Left colon (tissue), 2 donors: ENCODE measurements around the gene RP2. TPM values are rescaled to one million over a fixed set of nuclear protein-coding genes. Genes with fewer than 3 reads are reported as not detected.

Experiments
- ATAC-seq: fragments of 200-7000 bp; cut with Tn5 transposase; one replicate; pipeline ENCODE4 v1.9.1; 2020; ENCODE audit warnings: mild to moderate bottlenecking, moderate library complexity
- DNase-seq, 2 donors: peaks; one replicate each; pipeline ENCODE4 v3.0.0-alpha.2; 2020
- intact Hi-C, 2 donors: fragments of 100-400 bp; cut with DNase I in 1 of 2; cut with micrococcal nuclease in 1 of 2; formaldehyde crosslinking; loops; one replicate each; pipeline versions ENCODE4 v1.11.2 to v1.14.0; 2022; cut with DNase I, micrococcal nuclease
- total RNA-seq, 2 donors: library from RNA; stranded (reverse); fragmentation: NEBNext Ultra II Directional; extraction: Animal tissue kit (Norgen Biotek cat#: 25700); gene quantifications; one replicate each; pipeline ENCODE4 v1.2.1, GENCODE V29; 2021
- donor health status: DM: no; HTN: no; CAD: no.
- donor health status: DM: yes; HTN: yes; CAD: no.

Gene RP2
- total RNA-seq, 2 donors from 2014 or later = 16.2 to 18.0 TPM

DNA sequence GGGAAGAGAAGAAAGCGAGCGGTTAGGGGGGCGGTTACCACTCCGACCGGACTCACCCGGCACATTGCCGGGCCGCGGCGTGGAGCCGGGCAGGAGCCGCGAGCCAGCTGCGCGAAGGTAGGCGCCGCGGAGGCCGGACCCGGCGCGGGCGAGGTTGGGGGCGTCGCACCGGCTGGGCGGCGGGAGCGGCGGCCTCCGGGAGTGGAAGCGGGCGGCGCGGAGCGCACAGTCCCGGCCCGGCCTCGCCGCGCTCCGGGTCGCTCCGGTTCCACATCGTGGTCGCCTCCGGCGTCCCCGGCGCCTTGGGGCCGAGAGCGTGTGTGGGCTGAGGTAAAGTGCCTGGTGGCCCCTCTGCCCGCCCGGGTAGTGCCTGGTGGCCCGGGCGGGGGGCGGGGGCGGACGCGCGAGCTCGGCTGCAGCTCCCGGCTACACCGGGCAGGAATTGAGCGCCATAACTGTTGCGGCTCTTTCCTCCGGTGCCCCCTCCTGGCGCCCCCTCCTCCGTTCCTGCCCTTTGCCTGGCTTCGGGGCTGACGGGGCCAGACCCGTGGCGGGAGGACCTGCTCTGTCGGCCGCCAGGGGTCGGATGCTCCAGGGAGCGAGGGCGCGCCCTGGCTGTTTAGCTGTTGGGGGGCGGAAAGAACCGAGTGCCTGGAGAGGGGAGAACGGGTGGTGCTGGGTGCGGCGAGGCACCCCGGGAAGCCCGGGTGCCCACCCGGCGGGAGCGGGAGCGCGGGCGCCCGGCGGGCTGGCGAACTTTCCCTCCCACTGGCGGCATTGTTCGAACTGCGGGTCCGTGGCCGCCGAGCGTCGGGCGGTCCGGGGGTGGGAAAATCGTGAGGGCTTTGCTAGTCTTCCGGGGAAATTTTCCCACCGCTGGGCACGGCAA is 76.0 kb downstream of the RP2 start:
- peak; percentile 30 to 52 for DNase-seq
- intact Hi-C loops = no loop called here
- peak; percentile 63 for ATAC-seq

DNA sequence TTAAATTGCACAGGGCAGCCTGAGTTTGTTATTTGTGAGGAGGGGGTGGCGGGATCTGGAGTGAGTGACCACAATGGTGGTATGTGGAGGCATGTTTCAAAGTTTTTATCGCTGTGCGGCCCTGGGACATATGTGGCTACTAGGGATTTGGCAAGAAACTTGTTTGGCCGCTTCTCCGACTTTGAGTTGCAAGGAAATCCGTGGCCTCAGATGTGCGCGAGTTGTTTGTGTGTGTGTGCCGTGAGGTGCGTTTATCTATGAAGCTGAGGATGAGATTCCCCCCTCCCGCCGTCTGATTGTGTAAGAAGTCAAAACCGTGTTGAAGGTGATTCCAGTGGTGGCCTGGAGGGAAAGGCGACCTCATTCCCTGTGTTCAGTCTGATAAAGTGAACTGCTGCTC is 76.8 kb downstream of the RP2 start:
- intact Hi-C loops = no loop called here
- ATAC-seq = no peak
- DNase-seq = peak in 1 of 2 donors; percentile 19

DNA sequence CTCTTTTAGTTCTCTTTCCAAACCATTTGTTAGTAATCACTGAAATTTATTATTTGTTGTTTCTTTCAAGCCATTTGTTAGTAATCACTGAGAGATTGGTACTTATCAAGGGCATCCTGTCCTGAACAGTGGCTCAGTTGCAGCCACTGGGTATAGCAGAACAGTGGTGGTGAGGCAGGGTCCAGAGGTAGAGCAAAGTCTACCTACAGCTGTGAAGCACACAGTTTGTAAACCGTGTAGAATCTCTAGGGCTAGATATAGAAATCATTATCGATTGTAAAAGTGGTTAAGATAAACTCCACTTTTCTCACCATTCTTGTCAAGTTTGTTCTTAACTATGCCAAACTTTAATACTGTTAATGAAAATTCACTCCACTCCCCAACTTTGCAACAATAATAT is 79.4 kb downstream of the RP2 start:
- no peak for DNase-seq
- ATAC-seq = no peak
- intact Hi-C loops = no loop called here

DNA sequence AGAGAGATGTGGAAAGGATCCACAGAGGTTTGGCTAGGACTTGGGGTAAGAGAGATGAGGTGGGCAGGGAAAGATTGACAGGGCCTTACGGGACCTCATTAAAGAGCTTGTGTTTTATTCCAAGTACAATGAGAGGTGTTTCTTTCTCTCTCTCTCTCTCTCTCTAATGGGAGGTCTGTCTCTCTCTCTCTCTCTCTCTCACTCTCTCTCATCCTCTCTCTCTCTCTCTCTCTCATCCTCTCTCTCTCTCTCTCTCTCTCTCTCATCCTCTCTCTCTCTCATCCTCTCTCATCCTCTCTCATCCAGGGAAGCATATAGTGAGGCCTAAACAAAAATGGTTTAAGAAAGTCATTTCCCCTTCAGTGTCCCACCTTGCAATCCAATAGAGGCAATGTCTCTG is 80.8 kb downstream of the RP2 start:
- ATAC-seq (no peak), DNase-seq (no peak)
- intact Hi-C loops = no loop called here

DNA sequence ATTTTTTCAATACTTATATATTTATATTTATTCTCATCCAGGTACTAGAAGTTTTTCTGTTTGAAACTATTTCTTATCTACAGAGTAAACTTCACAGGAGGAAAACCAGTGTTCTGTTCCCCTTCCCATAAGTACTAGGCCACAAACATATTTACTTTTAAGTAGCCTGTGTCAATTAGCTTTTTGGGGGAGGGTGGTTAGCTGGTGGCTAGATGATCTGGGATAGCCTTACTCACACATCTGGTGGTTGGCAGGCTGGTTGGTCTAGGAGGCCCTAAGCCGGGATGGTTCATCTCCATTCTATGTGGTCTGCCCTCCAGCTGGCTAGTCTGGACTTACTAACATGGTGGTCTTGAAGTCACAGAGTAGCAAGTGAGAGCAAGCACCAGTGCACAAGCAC is 81.6 kb downstream of the RP2 start:
- no peak for ATAC-seq
- intact Hi-C loops = no loop called here
- no peak for DNase-seq

DNA sequence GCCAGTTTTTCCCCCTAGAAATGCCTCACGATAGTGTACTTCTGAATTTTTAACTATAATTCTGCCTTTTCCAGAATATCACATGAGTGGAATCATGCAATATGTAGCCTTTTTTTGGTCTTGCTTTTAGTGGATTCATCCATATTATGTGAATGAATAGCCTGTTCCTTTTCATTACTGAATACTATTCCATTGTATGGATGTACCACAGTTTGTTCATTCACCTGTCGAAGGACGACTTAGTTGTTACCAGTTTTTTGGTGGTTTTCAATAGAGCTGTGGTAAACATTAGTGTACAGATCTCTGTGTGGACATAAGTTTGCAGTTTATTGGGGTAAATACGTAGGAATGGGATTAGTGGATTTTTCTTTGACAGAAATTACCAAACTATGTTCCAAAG is 83.4 kb downstream of the RP2 start:
- intact Hi-C loops = no loop called here
- DNase-seq (no peak), ATAC-seq (no peak)

DNA sequence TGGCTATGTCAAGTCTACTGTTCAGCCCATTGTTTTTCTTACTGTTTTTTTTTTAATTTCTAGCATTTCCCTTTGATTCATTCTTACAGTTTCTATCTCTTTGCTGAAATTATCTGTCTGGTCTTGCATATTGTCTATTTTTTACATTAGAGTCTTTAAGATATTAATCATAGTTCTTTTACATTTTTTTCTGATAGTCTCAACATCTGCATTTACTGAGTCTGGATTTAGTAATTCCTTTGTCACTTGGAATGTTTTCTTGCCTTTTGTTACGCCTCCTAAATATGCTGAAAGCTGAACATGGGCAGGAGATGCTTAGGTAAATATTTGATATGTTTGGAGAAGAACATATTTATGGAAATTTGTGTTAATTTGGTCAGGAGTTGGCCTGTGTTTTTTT is 85.8 kb downstream of the RP2 start:
- no peak for ATAC-seq
- DNase-seq = no peak
- intact Hi-C loops = no loop called here

DNA sequence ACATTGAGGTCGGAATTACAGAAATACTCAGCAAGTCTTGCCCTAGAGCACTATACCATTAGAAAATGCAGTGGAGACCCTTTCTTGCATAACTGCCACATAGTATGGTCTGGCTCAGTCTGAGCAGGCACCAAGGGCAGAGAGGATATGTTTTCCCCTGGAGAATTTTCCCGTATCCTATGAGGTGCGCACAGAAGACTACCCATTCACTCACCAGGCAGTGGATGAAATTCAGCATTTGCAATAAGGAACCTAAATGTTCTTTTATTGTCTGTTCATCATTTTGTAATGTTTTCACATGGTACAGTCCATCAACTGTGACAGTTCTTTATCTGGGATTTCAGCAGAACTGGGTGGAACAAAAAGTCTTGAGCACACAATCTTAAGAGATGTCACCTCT is 90.9 kb downstream of the RP2 start:
- DNase-seq = no peak
- ATAC-seq = no peak
- intact Hi-C loops = no loop called here

DNA sequence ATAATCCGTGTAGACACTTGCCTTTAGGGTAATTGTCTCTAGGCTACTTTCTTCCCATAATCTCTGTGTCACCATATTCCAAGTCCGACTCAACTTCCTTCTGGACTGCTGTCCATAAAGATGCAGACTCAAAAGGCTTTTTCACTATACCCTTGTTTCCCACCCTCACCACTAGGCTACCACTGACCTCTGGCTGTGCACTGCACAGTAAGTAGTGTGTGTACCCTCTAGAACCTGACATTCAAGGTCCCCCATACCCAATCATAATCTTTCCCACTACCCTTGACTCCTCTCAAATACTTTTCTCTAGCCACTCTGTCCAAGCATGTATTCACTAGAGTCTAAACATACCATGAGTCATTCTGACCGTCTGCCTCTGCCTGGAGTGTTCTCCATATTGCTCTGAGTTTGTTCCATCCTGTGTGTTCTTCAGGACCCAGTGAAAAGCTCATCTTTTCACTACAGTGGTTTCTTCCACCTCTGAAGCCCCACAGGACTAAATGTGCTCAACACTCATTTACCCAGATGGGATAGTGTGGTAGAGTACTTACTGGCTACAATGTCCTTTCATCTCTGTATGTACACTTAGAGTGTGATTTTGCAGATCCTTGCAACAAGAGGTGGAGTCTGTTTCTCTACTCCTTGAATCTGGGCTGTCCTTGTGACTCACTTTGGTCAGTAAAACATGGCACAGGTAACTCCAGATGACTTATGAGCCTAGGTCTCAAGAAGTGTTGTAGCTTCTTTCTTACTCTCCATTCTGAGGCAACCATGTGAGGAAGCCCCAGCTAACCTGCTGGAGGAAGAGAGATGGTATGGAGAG is 92.8 kb downstream of the RP2 start:
- ATAC-seq = no peak
- no peak for DNase-seq
- intact Hi-C loops = no loop called here

Other genes starting within 250 kb of the RP2 start
- gene SLC9A7, start 77.9 kb upstream of the RP2 start, total RNA-seq = 1 to 10 TPM in 1 of 2 donors, under 1 TPM in 1; 0.95 to 1.9 TPM
- gene JADE3, start 75.4 kb downstream of the RP2 start, total RNA-seq = 1 to 10 TPM; 7.0 to 7.4 TPM
- gene RGN, start 241.4 kb downstream of the RP2 start, total RNA-seq = under 1 TPM; 0.34 to 0.59 TPM